SKM-1 treated with dmso at 0.1 percent for 144 hours (cell line): Measurements from ENCODE around the gene AP4M1.

Experiments
- DNase-seq: peaks from one replicate; lab custom pipeline; 2025; ENCODE audit not compliant: unreplicated experiment; lab: John Stamatoyannopoulos, UW

AP4M1 gene

GRCh38 chr7:100101016-100101862 is at the start of gene AP4M1, which contains the start of gene MCM7:
TSS of gene AP4M1 (plus strand) at chr7:100101643. CDS start at chr7:100101715, 72 bp downstream.
TSS of gene MCM7 (minus strand) at chr7:100101397. CDS start at chr7:100101294, 103 bp downstream.
- DNase-seq: peak; percentile 98

GRCh38 chr7:100053215-100053614 is 48.2 kb upstream of the AP4M1 start:
- DNase-seq: peak; percentile 8

GRCh38 chr7:100057006-100057405 is 44.4 kb upstream of the AP4M1 start:
- no peak for DNase-seq

GRCh38 chr7:100059251-100059739 is 42.1 kb upstream of the AP4M1 start:
- no peak for DNase-seq

GRCh38 chr7:100061518-100062193 is 39.8 kb upstream of the AP4M1 start:
- DNase-seq: no peak

- DNase-seq: no peak
Observed at GRCh38 chr7:100063376-100063775, 38.1 kb upstream of the AP4M1 start.

GRCh38 chr7:100064162-100064561 is 37.3 kb upstream of the AP4M1 start:
- no peak for DNase-seq

- no peak for DNase-seq
Observed at GRCh38 chr7:100065452-100066186, 35.8 kb upstream of the AP4M1 start.

GRCh38 chr7:100066953-100067352 is 34.5 kb upstream of the AP4M1 start:
- DNase-seq: no peak

- DNase-seq: no peak
Observed at GRCh38 chr7:100069991-100070390, 31.5 kb upstream of the AP4M1 start.

- no peak for DNase-seq
Observed at GRCh38 chr7:100071018-100071723, 30.3 kb upstream of the AP4M1 start.

- no peak for DNase-seq
Observed at GRCh38 chr7:100072462-100072861, 29.0 kb upstream of the AP4M1 start.

GRCh38 chr7:100074841-100075240 is 26.6 kb upstream of the AP4M1 start:
- no peak for DNase-seq

GRCh38 chr7:100075418-100075817 is 26.0 kb upstream of the AP4M1 start:
- DNase-seq: no peak

- DNase-seq: no peak
Observed at GRCh38 chr7:100077205-100077604, 24.2 kb upstream of the AP4M1 start.

- no peak for DNase-seq
Observed at GRCh38 chr7:100079024-100079560, 22.4 kb upstream of the AP4M1 start.

- no peak for DNase-seq
Observed at GRCh38 chr7:100080907-100081534, 20.4 kb upstream of the AP4M1 start.

- DNase-seq: peak; percentile 97
Observed at GRCh38 chr7:100081535-100082102, 19.8 kb upstream of the AP4M1 start, which contains the start of gene ZNF3. TSS of gene ZNF3 (minus strand) at chr7:100081723. CDS start at chr7:100077357, 4,366 bp downstream.

GRCh38 chr7:100082978-100083377 is 18.5 kb upstream of the AP4M1 start:
- DNase-seq: no peak
